Liver (tissue), 3 donors: ENCODE data around the gene SCAI.

Source experiments
- CTCF ChIP-seq: fragments of 150-350 bp; IDR thresholded peaks from 2 replicates; pipeline ENCODE4 v1.5.1; 2017; ENCODE audit warnings: improper control_type of control experiment, low read depth, low read length; ENCODE audit not compliant: missing input control
- GABPA ChIP-seq, 2 donors: IDR thresholded peaks in 1 of 2; conservative IDR thresholded peaks in 1 of 2; 2 replicates each; pipeline ENCODE4 v1.6.1; 2016; ENCODE audit warnings: antibody characterized with exemption in 2 of 2, mild to moderate bottlenecking in 1 of 2, moderate library complexity in 1 of 2
- JUND ChIP-seq, 2 donors: IDR thresholded peaks; 2 replicates each; pipeline ENCODE4 v1.6.1; 2016; ENCODE audit warnings: antibody characterized with exemption in 2 of 2
- MAX ChIP-seq: IDR thresholded peaks from 2 replicates; pipeline ENCODE4 v1.6.1; 2016; ENCODE audit warnings: antibody characterized with exemption
- NR2F2 ChIP-seq: IDR thresholded peaks from 2 replicates; pipeline ENCODE4 v1.6.1; 2016; ENCODE audit warnings: antibody characterized with exemption
- REST ChIP-seq: IDR thresholded peaks from 2 replicates; pipeline ENCODE4 v1.6.1; 2016; ENCODE audit warnings: antibody characterized with exemption, mild to moderate bottlenecking
- RXRA ChIP-seq, 2 donors: IDR thresholded peaks; 2 replicates each; pipeline ENCODE4 v1.6.1; 2017 to 2018; ENCODE audit warnings: antibody characterized with exemption in 2 of 2, mild to moderate bottlenecking in 1 of 2
- SP1 ChIP-seq: IDR thresholded peaks from 2 replicates; pipeline ENCODE4 v1.6.1; 2018; ENCODE audit warnings: antibody characterized with exemption, mild to moderate bottlenecking
- TAF1 ChIP-seq: conservative IDR thresholded peaks from 2 replicates; pipeline ENCODE4 v1.6.1; 2016; ENCODE audit warnings: antibody characterized with exemption, mild to moderate bottlenecking
- ZBTB33 ChIP-seq: IDR thresholded peaks from 2 replicates; pipeline ENCODE4 v1.6.1; 2016; ENCODE audit warnings: antibody characterized with exemption
- donor health status: healthy.
- donor health status: healthy.

- TF ChIP-seq CTCF: no peak
- TF ChIP-seq RXRA (IDR thresholded peaks at IDR 0.05): no peak
- no peak for TF ChIP-seq MAX
- TF ChIP-seq TAF1: no peak
- no peak for TF ChIP-seq GABPA (IDR thresholded peaks at IDR 0.05 in 1 of 2, conservative IDR thresholded peaks at IDR 0.05 in 1 of 2)
- TF ChIP-seq REST: no peak
- no peak for TF ChIP-seq SP1
- TF ChIP-seq JUND (IDR thresholded peaks at IDR 0.05): no peak
- TF ChIP-seq ZBTB33: no peak
- no peak for TF ChIP-seq NR2F2
These were observed 45.7 kb upstream of the SCAI start for GRCh38 chr9:125189011-125189360.
